Suprapubic skin (tissue), 4 donors: Measurements from ENCODE around the gene ANKRD13B. TPM values are rescaled to one million over a fixed set of nuclear protein-coding genes. Genes with fewer than 3 reads are reported as not detected.

ENCODE experiments used
- DNase-seq, 2 donors: peaks; one replicate each; pipeline ENCODE4 v3.0.0-alpha.2; 2019; ENCODE audit warnings: low spot score in 2 of 2
- H3K27ac ChIP-seq: fragments of 200-600 bp; sonication (generic); one replicate; pipeline ENCODE4 v1.5.1; 2019
- H3K27me3 ChIP-seq: fragments of 200-600 bp; sonication (generic); one replicate; pipeline ENCODE4 v1.5.1; 2019
- H3K36me3 ChIP-seq: fragments of 200-600 bp; sonication (generic); one replicate; pipeline ENCODE4 v1.5.1; 2019
- H3K4me1 ChIP-seq: fragments of 200-600 bp; sonication (generic); one replicate; pipeline ENCODE4 v1.5.1; 2019
- H3K4me3 ChIP-seq: fragments of 200-600 bp; sonication (generic); one replicate; pipeline ENCODE4 v1.5.1; 2019; ENCODE audit warnings: mild to moderate bottlenecking
- H3K9me3 ChIP-seq: fragments of 200-600 bp; sonication (generic); one replicate; pipeline ENCODE4 v1.5.1; 2019
- CTCF ChIP-seq, 2 donors: fragments of 200-600 bp in 1 of 2; fragments of 450-650 bp in 1 of 2; sonication (generic) in 1 of 2; IDR thresholded peaks; one replicate each; pipeline ENCODE4 v1.5.1; 2016 to 2019; ENCODE audit warnings: antibody characterized with exemption in 2 of 2, mild to moderate bottlenecking in 1 of 2, moderate library complexity in 1 of 2
- EP300 ChIP-seq: sonication (generic); formaldehyde crosslinking; IDR thresholded peaks from one replicate; pipeline ENCODE4 v1.6.1; 2017; ENCODE audit warnings: antibody characterized with exemption
- POLR2A ChIP-seq, 2 donors: fragments of 450-650 bp; IDR thresholded peaks; one replicate each; pipeline ENCODE4 v1.6.1; 2017; ENCODE audit warnings: antibody characterized with exemption in 2 of 2, mild to moderate bottlenecking in 2 of 2, moderate library complexity in 2 of 2
- POLR2AphosphoS5 ChIP-seq, 3 donors: sonication (generic); formaldehyde crosslinking; IDR thresholded peaks; one replicate each; pipeline ENCODE4 v1.6.1; 2017; ENCODE audit warnings: antibody characterized with exemption in 3 of 3
- WGBS: methylation state at CpG from one replicate; pipeline ENCODE4 v1.1.5; 2018; 5-methylcytosine and 5-hydroxymethylcytosine counted together
- total RNA-seq, 4 donors: library from RNA; depleted of rRNA; stranded (reverse); fragments of >200 nt; gene quantifications; one replicate each; pipeline ENCODE4 v1.1.0, GENCODE V29; 2016

Gene ANKRD13B
- total RNA-seq, 4 donors from 2014 or later = 9.0 to 16.5 (median 10.8) TPM

- H3K27me3 ChIP-seq = no peaks in the 10 kb centered on the region
- no peak overlapping the region for H3K4me3 ChIP-seq
- no peak for DNase-seq
- H3K4me1 ChIP-seq = no peaks in the 10 kb centered on the region
- H3K9me3 ChIP-seq = no peaks in the 10 kb centered on the region
- peaks cover 23% of the 10 kb centered on the region for H3K36me3 ChIP-seq
- TF ChIP-seq EP300 (no peak), POLR2AphosphoS5 (IDR thresholded peaks at IDR 0.05) (no peak), CTCF (IDR thresholded peaks at IDR 0.05) (no peak), POLR2A (IDR thresholded peaks at IDR 0.05) (no peak)
- H3K27ac ChIP-seq = no peak overlapping the region
Observed at GRCh38 chr17:29652976-29653375, 60.0 kb downstream of the ANKRD13B start.

GRCh38 chr17:29653995-29654714, 61.2 kb downstream of the ANKRD13B start:
- Histone ChIP-seq H3K4me3 (no peak overlapping the region), H3K4me1 (no peaks in the 10 kb centered on the region), H3K36me3 (peaks cover 22% of the 10 kb centered on the region), H3K9me3 (no peaks in the 10 kb centered on the region), H3K27me3 (no peaks in the 10 kb centered on the region), H3K27ac (no peak overlapping the region)
- TF ChIP-seq POLR2AphosphoS5 (IDR thresholded peaks at IDR 0.05) = no peak
- TF ChIP-seq POLR2A (IDR thresholded peaks at IDR 0.05) = no peak
- TF ChIP-seq EP300 = no peak
- TF ChIP-seq CTCF (IDR thresholded peaks at IDR 0.05) = no peak
- DNase-seq = no peak
- 55% methylated on average over 1 of the region's 1 CpG for WGBS

GRCh38 chr17:29655323-29655722, 62.4 kb downstream of the ANKRD13B start:
- Histone ChIP-seq H3K9me3 (no peaks in the 10 kb centered on the region), H3K36me3 (peaks cover 22% of the 10 kb centered on the region), H3K4me3 (no peak overlapping the region), H3K4me1 (no peaks in the 10 kb centered on the region), H3K27me3 (no peaks in the 10 kb centered on the region), H3K27ac (no peak overlapping the region)
- DNase-seq = no peak
- WGBS = 92% methylated on average over 6 of the region's 6 CpGs
- no peak for TF ChIP-seq POLR2A (IDR thresholded peaks at IDR 0.05)

- WGBS = 82% methylated on average over 2 of the region's 2 CpGs
- Histone ChIP-seq H3K36me3 (peaks cover 12% of the 10 kb centered on the region), H3K9me3 (no peaks in the 10 kb centered on the region), H3K27ac (no peak overlapping the region), H3K27me3 (no peaks in the 10 kb centered on the region), H3K4me3 (no peak overlapping the region), H3K4me1 (no peaks in the 10 kb centered on the region)
- TF ChIP-seq EP300 (no peak), CTCF (IDR thresholded peaks at IDR 0.05) (no peak), POLR2A (IDR thresholded peaks at IDR 0.05) (no peak), POLR2AphosphoS5 (IDR thresholded peaks at IDR 0.05) (no peak)
- DNase-seq = no peak
Observed at GRCh38 chr17:29659155-29659554, 66.2 kb downstream of the ANKRD13B start.

- Histone ChIP-seq H3K4me3 (no peak overlapping the region), H3K27ac (no peak overlapping the region), H3K36me3 (peaks cover 10% of the 10 kb centered on the region), H3K4me1 (peaks cover 4% of the 10 kb centered on the region), H3K27me3 (no peaks in the 10 kb centered on the region), H3K9me3 (no peaks in the 10 kb centered on the region)
- TF ChIP-seq CTCF (IDR thresholded peaks at IDR 0.05) = no peak
- no peak for TF ChIP-seq POLR2AphosphoS5 (IDR thresholded peaks at IDR 0.05)
- no peak for TF ChIP-seq EP300
- TF ChIP-seq POLR2A (IDR thresholded peaks at IDR 0.05) = no peak
- 79% methylated on average over 2 of the region's 2 CpGs for WGBS
- no peak for DNase-seq
Observed at GRCh38 chr17:29661213-29661612, 68.3 kb downstream of the ANKRD13B start.

- no peaks in the 10 kb centered on the region for H3K9me3 ChIP-seq
- no peak overlapping the region for H3K27ac ChIP-seq
- no peak for TF ChIP-seq CTCF (IDR thresholded peaks at IDR 0.05)
- no peak for TF ChIP-seq EP300
- no peak for TF ChIP-seq POLR2AphosphoS5 (IDR thresholded peaks at IDR 0.05)
- TF ChIP-seq POLR2A (IDR thresholded peaks at IDR 0.05) = no peak
- H3K27me3 ChIP-seq = no peaks in the 10 kb centered on the region
- H3K4me3 ChIP-seq = no peak overlapping the region
- no peak for DNase-seq
- peaks cover 4% of the 10 kb centered on the region for H3K4me1 ChIP-seq
- peaks cover 26% of the 10 kb centered on the region for H3K36me3 ChIP-seq
- 31% methylated on average over 1 of the region's 1 CpG for WGBS
Observed at GRCh38 chr17:29663155-29663554, 70.2 kb downstream of the ANKRD13B start.
